HG03520 (cell line): ENCODE measurements around the gene EFNA1.

Experiments used
- ATAC-seq: cut with Tn5 transposase; IDR thresholded peaks from one replicate; pipeline ENCODE4 v1.9.1; 2021; ENCODE audit warnings: mild to moderate bottlenecking, moderate library complexity; ENCODE audit not compliant: unreplicated experiment

The EFNA1 gene

GRCh38 chr1:155173478-155174323, 46.0 kb downstream of the EFNA1 start, which contains the start of gene TRIM46:
TSS of gene TRIM46 (plus strand) at chr1:155173849. CDS start at chr1:155173967, 118 bp downstream.
- ATAC-seq, result no peak

- ATAC-seq, result no peak
These were observed 46.9 kb downstream of the EFNA1 start for GRCh38 chr1:155174324-155175280.

- ATAC-seq, result no peak
These were observed 47.7 kb downstream of the EFNA1 start for GRCh38 chr1:155175281-155175926.

GRCh38 chr1:155175927-155176371, 48.3 kb downstream of the EFNA1 start:
- no peak for ATAC-seq

- ATAC-seq, result no peak
These were observed 48.9 kb downstream of the EFNA1 start for GRCh38 chr1:155176544-155177071.

- ATAC-seq, result no peak
These were observed 49.7 kb downstream of the EFNA1 start for GRCh38 chr1:155177192-155177917.

- no peak for ATAC-seq
These were observed 50.2 kb downstream of the EFNA1 start for GRCh38 chr1:155177918-155178281.

GRCh38 chr1:155178441-155179111, 50.9 kb downstream of the EFNA1 start:
- ATAC-seq, result no peak

- ATAC-seq, result no peak
These were observed 51.7 kb downstream of the EFNA1 start for GRCh38 chr1:155179112-155180031.

- ATAC-seq, result no peak
These were observed 53.8 kb downstream of the EFNA1 start for GRCh38 chr1:155181371-155182051.

GRCh38 chr1:155182052-155182550, 54.4 kb downstream of the EFNA1 start:
- ATAC-seq, result no peak

GRCh38 chr1:155183775-155184221, 56.1 kb downstream of the EFNA1 start:
- no peak for ATAC-seq

GRCh38 chr1:155184351-155184811, 56.7 kb downstream of the EFNA1 start:
- ATAC-seq, result no peak
